ENCODE measurements around the gene MASP2.

DNA sequence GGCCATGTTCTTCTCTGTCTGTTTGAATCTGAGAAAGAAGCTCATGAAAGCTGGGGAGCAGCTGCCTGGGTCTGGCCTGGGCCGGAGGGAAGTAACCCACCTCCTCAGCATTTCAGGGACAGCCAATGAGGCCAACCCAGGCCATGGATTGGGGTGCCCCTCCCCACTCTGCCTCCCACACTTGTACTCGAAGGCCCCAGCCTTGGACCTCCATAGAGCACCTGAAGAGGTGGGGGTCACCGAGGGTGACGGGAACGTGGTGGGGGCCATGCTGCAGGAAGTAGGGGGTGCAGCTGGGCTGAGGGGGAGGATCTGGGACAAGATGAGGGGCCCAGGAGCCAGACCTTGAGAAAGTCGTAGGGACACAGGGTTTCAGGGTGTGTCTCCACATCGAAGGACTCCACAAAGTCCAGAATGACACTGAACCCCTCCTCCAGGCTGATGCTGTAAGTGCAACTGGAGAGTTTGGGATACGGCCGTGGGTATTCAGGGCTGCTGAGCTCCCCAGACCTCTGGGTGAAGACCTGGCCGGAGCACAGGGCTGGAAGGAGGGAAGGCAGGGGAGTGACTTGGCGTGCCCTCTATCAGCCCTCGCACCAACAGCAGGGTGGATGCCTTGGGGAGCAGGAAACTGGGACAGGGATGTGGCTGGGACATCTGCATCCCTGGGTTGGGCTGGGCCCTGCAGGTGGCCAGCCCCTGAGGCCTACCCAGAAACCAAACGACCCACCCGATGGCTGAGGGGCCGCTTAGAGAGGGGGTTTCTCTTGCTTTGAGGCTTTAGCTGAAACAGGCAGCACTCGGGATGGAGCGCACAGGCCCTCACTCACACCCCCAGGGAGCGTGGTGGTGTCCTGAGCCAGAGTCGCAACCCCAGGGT, 3.8 kb downstream of the MASP2 start:
- no peak for TF ChIP-seq POLR2A (IDR thresholded peaks at IDR 0.05)
- TF ChIP-seq, protein P1, sequence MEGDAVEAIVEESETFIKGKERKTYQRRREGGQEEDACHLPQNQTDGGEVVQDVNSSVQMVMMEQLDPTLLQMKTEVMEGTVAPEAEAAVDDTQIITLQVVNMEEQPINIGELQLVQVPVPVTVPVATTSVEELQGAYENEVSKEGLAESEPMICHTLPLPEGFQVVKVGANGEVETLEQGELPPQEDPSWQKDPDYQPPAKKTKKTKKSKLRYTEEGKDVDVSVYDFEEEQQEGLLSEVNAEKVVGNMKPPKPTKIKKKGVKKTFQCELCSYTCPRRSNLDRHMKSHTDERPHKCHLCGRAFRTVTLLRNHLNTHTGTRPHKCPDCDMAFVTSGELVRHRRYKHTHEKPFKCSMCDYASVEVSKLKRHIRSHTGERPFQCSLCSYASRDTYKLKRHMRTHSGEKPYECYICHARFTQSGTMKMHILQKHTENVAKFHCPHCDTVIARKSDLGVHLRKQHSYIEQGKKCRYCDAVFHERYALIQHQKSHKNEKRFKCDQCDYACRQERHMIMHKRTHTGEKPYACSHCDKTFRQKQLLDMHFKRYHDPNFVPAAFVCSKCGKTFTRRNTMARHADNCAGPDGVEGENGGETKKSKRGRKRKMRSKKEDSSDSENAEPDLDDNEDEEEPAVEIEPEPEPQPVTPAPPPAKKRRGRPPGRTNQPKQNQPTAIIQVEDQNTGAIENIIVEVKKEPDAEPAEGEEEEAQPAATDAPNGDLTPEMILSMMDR (IDR thresholded peaks at IDR 0.05), result no peak
